ENCODE data around the gene ALMS1.
"Not testable (repeated sequence)": the region's sequence is repeated elsewhere in the genome, so short reads cannot be mapped to it uniquely, and the experiment has no call there.

The ALMS1 gene

GRCh38 chr2:73630662-73631266 is 245.1 kb downstream of the ALMS1 start:
- peak; percentile 59 for DNase-seq

GRCh38 chr2:73636977-73637376 is 251.3 kb downstream of the ALMS1 start:
- DNase-seq, result not testable (repeated sequence)

GRCh38 chr2:73638429-73638828 is 252.8 kb downstream of the ALMS1 start:
- no peak for DNase-seq

GRCh38 chr2:73640511-73640911 is 254.9 kb downstream of the ALMS1 start:
- DNase-seq, result peak; percentile 8

GRCh38 chr2:73640946-73641766 is 255.5 kb downstream of the ALMS1 start:
- DNase-seq, result no peak

- no peak for DNase-seq
These were observed 256.1 kb downstream of the ALMS1 start for GRCh38 chr2:73641767-73642062.

- DNase-seq, result peak; percentile 12
These were observed 256.8 kb downstream of the ALMS1 start, which contains the start of gene NAT8 for GRCh38 chr2:73642338-73643018. NAT8 (minus strand) TSS chr2:73642422; CDS start chr2:73641628, 794 bp downstream.

GRCh38 chr2:73647690-73648089 is 262.1 kb downstream of the ALMS1 start:
- DNase-seq, result peak; percentile 16

- no peak for DNase-seq
These were observed 266.1 kb downstream of the ALMS1 start for GRCh38 chr2:73651591-73652230.

GRCh38 chr2:73652348-73652747 is 266.7 kb downstream of the ALMS1 start:
- DNase-seq, result no peak

GRCh38 chr2:73654175-73654574 is 268.5 kb downstream of the ALMS1 start:
- no peak for DNase-seq

Measured in DMS53 (cell line).